ENCODE measurements around the gene VHLL. TPM values are rescaled to one million over a fixed set of nuclear protein-coding genes. Genes with fewer than 3 reads are reported as not detected.

The VHLL gene
- total RNA-seq, 1 donor from 2014 or later: 0.48 TPM

DNA sequence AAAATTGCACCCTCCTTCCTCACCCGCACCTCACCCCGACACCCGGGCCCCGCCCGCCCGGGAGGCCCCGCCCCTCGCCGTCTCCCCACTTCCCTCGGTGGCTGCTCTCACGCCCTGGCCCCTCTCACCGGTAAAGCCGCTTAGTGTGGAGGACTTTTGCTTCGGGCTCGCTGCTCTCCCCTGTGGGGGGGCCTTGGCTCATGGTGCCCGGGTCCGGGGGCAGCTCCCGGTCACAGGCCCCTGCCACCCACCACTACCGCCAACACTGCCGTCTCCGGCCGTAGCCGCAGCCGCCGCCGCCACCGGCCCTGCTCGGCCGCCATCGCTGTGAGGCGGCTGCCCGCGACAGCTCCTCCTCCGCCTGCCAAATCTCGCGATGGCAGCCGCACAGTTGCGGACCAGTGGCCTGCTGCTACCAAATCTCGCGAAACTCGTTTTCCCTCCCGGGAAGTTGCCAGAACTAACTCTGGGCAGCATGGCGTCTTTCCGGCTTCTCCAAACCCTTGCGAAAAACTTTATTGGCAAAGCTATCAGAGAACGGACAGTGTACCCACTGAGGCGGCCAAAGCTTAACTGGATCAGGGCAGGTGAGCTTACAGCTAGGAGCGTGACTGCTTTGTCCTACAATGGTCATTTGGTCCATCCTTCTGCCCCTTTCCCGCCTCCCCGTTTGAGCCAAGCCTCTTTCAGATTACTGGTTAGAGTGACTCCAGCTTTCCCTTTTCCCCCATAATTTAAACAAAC, 16.5 kb downstream of the VHLL start, which contains the start of gene SMG5:
SMG5 (minus strand) TSS at position 347 of the 744 bp plus-strand sequence; CDS start at position 202, 145 bp downstream.
- H3K4me1 Mint-ChIP-seq (ENCODE audit: unreplicated experiment): peaks cover 30% of the 10 kb centered on the region
- TF ChIP-seq, protein P1, sequence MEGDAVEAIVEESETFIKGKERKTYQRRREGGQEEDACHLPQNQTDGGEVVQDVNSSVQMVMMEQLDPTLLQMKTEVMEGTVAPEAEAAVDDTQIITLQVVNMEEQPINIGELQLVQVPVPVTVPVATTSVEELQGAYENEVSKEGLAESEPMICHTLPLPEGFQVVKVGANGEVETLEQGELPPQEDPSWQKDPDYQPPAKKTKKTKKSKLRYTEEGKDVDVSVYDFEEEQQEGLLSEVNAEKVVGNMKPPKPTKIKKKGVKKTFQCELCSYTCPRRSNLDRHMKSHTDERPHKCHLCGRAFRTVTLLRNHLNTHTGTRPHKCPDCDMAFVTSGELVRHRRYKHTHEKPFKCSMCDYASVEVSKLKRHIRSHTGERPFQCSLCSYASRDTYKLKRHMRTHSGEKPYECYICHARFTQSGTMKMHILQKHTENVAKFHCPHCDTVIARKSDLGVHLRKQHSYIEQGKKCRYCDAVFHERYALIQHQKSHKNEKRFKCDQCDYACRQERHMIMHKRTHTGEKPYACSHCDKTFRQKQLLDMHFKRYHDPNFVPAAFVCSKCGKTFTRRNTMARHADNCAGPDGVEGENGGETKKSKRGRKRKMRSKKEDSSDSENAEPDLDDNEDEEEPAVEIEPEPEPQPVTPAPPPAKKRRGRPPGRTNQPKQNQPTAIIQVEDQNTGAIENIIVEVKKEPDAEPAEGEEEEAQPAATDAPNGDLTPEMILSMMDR (conservative IDR thresholded peaks at IDR 0.05): no peak
- no peaks in the 10 kb centered on the region for H3K9me3 Mint-ChIP-seq
- H3K4me3 Mint-ChIP-seq: peak within 1 kb of the TSS; percentile 93
- H3K27ac Mint-ChIP-seq: peak within 1 kb of the TSS; percentile 97
- H3K36me3 Mint-ChIP-seq: peaks cover 12% of the 10 kb centered on the region
- peak; percentile 96 for DNase-seq (ENCODE audit: extremely low spot score, unreplicated experiment)
- no peaks in the 10 kb centered on the region for H3K27me3 Mint-ChIP-seq

DNA sequence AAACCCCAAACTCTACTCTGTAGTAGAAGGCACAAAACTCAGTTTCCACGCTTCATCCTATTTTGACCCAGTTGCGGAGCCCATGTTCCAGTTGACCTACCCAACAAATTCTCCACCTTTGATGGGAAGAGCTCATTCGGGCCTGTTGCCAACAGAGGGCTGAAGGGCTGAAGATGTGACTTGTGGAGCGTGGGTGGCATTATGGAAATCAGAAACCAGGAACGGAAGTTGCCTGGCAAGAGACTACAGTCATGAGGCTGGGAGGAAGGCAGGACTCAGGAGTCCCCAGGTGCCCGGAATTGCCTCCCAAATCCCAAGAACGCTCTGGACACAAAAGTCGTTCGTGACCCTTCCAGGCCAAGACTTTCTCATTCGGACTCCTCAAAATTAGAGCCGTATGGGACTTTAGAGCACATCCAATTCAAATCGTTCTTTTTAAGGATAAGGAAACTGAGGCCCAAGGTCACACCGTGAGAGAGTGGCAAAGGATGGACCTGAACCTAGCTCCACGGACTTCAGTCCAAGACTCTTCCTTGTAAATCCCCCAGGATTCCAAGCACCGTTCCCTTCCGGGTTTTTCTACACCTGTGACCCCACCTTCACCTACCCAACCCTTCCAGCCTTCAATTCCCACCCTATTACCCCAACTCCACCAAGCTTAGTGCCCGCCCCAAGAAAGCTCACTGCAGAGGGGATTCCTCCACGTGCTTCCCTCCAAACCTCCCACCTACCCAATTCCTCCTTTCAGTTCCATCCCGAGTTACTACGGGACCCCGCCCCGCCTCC, 17.2 kb downstream of the VHLL start:
- Mint-ChIP-seq H3K4me3 (peak overlapping the region; percentile 93), H3K27me3 (no peaks in the 10 kb centered on the region), H3K27ac (peak overlapping the region; percentile 94), H3K9me3 (no peaks in the 10 kb centered on the region), H3K4me1 (ENCODE audit: unreplicated experiment) (peaks cover 30% of the 10 kb centered on the region), H3K36me3 (peaks cover 14% of the 10 kb centered on the region)
- DNase-seq (ENCODE audit: extremely low spot score, unreplicated experiment): no peak
- TF ChIP-seq, protein P1 (conservative IDR thresholded peaks at IDR 0.05): no peak

DNA sequence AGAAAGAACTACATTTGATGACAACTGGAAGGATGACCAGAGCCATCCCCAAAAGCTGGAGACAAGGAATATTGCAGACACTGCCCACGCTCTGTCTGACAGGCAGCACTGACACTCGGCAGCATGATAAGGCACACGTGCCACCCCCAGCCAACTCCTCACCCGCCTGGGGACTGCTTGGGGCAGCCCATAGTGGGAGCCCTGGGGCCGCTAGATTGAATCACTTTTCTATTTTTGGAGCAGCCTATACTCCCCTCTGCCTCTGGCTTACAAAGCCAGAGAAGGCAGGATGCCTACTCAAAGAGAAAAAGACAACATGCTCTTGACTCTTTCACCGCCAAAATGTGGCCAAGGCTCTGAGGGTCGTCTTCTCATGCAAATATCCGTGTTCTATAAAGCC, 17.8 kb downstream of the VHLL start:
- H3K4me3 Mint-ChIP-seq: peak overlapping the region; percentile 93
- peak overlapping the region; percentile 94 for H3K27ac Mint-ChIP-seq
- peaks cover 30% of the 10 kb centered on the region for H3K4me1 Mint-ChIP-seq (ENCODE audit: unreplicated experiment)
- no peak for DNase-seq (ENCODE audit: extremely low spot score, unreplicated experiment)
- H3K36me3 Mint-ChIP-seq: peaks cover 16% of the 10 kb centered on the region
- TF ChIP-seq, protein P1 (conservative IDR thresholded peaks at IDR 0.05): no peak
- H3K9me3 Mint-ChIP-seq: no peaks in the 10 kb centered on the region
- no peaks in the 10 kb centered on the region for H3K27me3 Mint-ChIP-seq

DNA sequence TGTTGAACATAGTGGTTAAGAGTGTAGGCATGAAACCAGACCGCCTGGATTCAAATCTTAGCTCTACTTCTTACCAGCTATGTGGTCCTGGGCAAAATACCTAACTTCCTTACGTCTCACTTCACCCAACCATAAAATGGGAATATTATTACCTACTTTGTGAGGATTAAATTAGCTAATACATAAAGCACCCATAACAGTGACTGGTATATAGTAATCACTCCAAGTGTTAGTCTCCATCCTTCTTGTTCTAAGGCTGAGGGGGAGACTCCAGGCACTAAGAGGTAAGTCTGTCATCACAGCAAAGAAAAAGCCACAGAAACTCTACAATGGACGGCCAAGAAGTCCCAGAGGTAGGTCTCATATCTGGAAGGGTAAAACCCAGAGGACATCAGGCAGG, 19.3 kb downstream of the VHLL start:
- Mint-ChIP-seq H3K27me3 (no peaks in the 10 kb centered on the region), H3K4me3 (peak overlapping the region; percentile 68), H3K4me1 (ENCODE audit: unreplicated experiment) (peaks cover 30% of the 10 kb centered on the region), H3K36me3 (peaks cover 16% of the 10 kb centered on the region), H3K27ac (peak overlapping the region; percentile 10), H3K9me3 (no peaks in the 10 kb centered on the region)
- DNase-seq (ENCODE audit: extremely low spot score, unreplicated experiment): no peak
- TF ChIP-seq, protein P1 (conservative IDR thresholded peaks at IDR 0.05): no peak

DNA sequence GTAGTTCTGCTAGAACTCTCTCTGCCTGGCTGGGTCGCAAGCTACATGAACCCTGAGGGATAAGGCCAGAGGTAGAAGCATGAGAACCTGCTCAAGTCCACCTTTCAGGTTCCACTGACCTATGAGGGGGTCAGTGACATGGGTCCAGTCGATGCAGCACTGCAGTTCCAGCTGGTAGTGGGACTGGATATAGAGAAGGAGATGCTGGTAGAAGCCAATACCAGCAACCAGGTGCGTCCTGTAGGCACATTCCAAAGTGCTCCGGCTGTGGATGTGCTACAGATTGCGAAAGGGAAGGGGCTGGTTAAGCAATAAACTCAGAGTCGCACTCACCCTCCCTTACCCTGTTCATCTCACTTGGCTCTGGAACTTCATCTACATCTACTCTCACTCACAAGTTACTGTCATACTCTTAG, 22.1 kb downstream of the VHLL start:
- H3K4me1 Mint-ChIP-seq (ENCODE audit: unreplicated experiment): peaks cover 13% of the 10 kb centered on the region
- TF ChIP-seq, protein P1 (conservative IDR thresholded peaks at IDR 0.05): no peak
- no peak overlapping the region for H3K27ac Mint-ChIP-seq
- H3K4me3 Mint-ChIP-seq: no peak overlapping the region
- H3K36me3 Mint-ChIP-seq: peaks cover 31% of the 10 kb centered on the region
- H3K9me3 Mint-ChIP-seq: no peaks in the 10 kb centered on the region
- H3K27me3 Mint-ChIP-seq: no peaks in the 10 kb centered on the region
- no peak for DNase-seq (ENCODE audit: extremely low spot score, unreplicated experiment)
